ENCODE measurements around the gene BSG. TPM values are rescaled to one million over a fixed set of nuclear protein-coding genes. Genes with fewer than 3 reads are reported as not detected.

The BSG gene
- total RNA-seq, 1 donor from 2014 or later = 330 TPM

GRCh38 chr19:540867-541637 lies 31.3 kb upstream of the BSG start:
- Histone ChIP-seq H3K4me3 (no peak overlapping the region), H3K4me2 (no peak overlapping the region), H3K27ac (no peak overlapping the region), H3K9ac (no peak overlapping the region), H3F3A (ENCODE audit: low read depth) (no peaks in the 10 kb centered on the region), H2AFZ (replicated peaks) (no peak overlapping the region), H3K4me1 (no peaks in the 10 kb centered on the region), H4K20me1 (ENCODE audit: low read depth) (peaks cover 26% of the 10 kb centered on the region), H3K27me3 (no peaks in the 10 kb centered on the region), H3K9me3 (ENCODE audit: low read depth) (no peaks in the 10 kb centered on the region), H3K36me3 (no peaks in the 10 kb centered on the region), H3K79me2 (ENCODE audit: low read depth) (no peaks in the 10 kb centered on the region)
- no peak overlapping the region for H3K27ac Mint-ChIP-seq
- H3K36me3 Mint-ChIP-seq = peaks cover 10% of the 10 kb centered on the region
- no peaks in the 10 kb centered on the region for H3K9me3 Mint-ChIP-seq
- peaks cover 6% of the 10 kb centered on the region for H3K27me3 Mint-ChIP-seq (ENCODE audit: insufficient read depth, low read depth)
- H3K4me3 Mint-ChIP-seq = no peak overlapping the region
- no peak for TF ChIP-seq EZH2phosphoT487 (IDR thresholded peaks at IDR 0.05)
- TF ChIP-seq EZH2 (IDR thresholded peaks at IDR 0.05) = no peak
- no peak for TF ChIP-seq CTCF (IDR thresholded peaks at IDR 0.05)
- no peak for DNase-seq (ENCODE audit: low spot score)
- no peaks in the 10 kb centered on the region for H3K4me1 Mint-ChIP-seq

- no peaks in the 10 kb centered on the region for H3K27me3 ChIP-seq
- Mint-ChIP-seq H3K27me3 (ENCODE audit: insufficient read depth, low read depth) (peaks cover 6% of the 10 kb centered on the region), H3K27ac (no peak overlapping the region)
These were observed 30.7 kb upstream of the BSG start for GRCh38 chr19:541699-542098.

GRCh38 chr19:542173-542866 lies 30.1 kb upstream of the BSG start:
- no peak for DNase-seq (ENCODE audit: low spot score)
- peaks cover 14% of the 10 kb centered on the region for H4K20me1 ChIP-seq (ENCODE audit: low read depth)
- no peak overlapping the region for H3K27ac Mint-ChIP-seq
- H3K36me3 Mint-ChIP-seq = peaks cover 10% of the 10 kb centered on the region
- no peak overlapping the region for H3K4me2 ChIP-seq
- no peak overlapping the region for H2AFZ ChIP-seq (replicated peaks)
- H3K4me3 ChIP-seq = no peak overlapping the region
- no peaks in the 10 kb centered on the region for H3K27me3 ChIP-seq
- no peaks in the 10 kb centered on the region for H3F3A ChIP-seq (ENCODE audit: low read depth)
- no peak overlapping the region for H3K4me3 Mint-ChIP-seq
- H3K27me3 Mint-ChIP-seq (ENCODE audit: insufficient read depth, low read depth) = peaks cover 6% of the 10 kb centered on the region
- no peaks in the 10 kb centered on the region for H3K9me3 ChIP-seq (ENCODE audit: low read depth)
- H3K4me1 ChIP-seq = no peaks in the 10 kb centered on the region
- no peak overlapping the region for H3K9ac ChIP-seq
- no peaks in the 10 kb centered on the region for H3K79me2 ChIP-seq (ENCODE audit: low read depth)
- TF ChIP-seq CTCF (IDR thresholded peaks at IDR 0.05) (no peak), EZH2 (IDR thresholded peaks at IDR 0.05) (no peak), EZH2phosphoT487 (IDR thresholded peaks at IDR 0.05) (no peak)
- H3K27ac ChIP-seq = no peak overlapping the region
- H3K9me3 Mint-ChIP-seq = no peaks in the 10 kb centered on the region
- H3K36me3 ChIP-seq = no peaks in the 10 kb centered on the region
- no peaks in the 10 kb centered on the region for H3K4me1 Mint-ChIP-seq

More at GRCh38 chr19:541699-542098, 30.7 kb upstream of the BSG start:
- no peaks in the 10 kb centered on the region for H3K79me2 ChIP-seq (ENCODE audit: low read depth)
- H3F3A ChIP-seq (ENCODE audit: low read depth) = no peaks in the 10 kb centered on the region
- no peak overlapping the region for H3K4me3 Mint-ChIP-seq
- no peak for TF ChIP-seq CTCF (IDR thresholded peaks at IDR 0.05)
- TF ChIP-seq EZH2 (IDR thresholded peaks at IDR 0.05) = no peak
- TF ChIP-seq EZH2phosphoT487 (IDR thresholded peaks at IDR 0.05) = no peak
- no peak overlapping the region for H3K4me3 ChIP-seq
- H3K4me1 ChIP-seq = no peaks in the 10 kb centered on the region
- H3K4me1 Mint-ChIP-seq = no peaks in the 10 kb centered on the region
- no peaks in the 10 kb centered on the region for H3K9me3 Mint-ChIP-seq
- H2AFZ ChIP-seq (replicated peaks) = no peak overlapping the region
- DNase-seq (ENCODE audit: low spot score) = no peak
- H4K20me1 ChIP-seq (ENCODE audit: low read depth) = peaks cover 20% of the 10 kb centered on the region
- H3K4me2 ChIP-seq = no peak overlapping the region
- H3K9me3 ChIP-seq (ENCODE audit: low read depth) = no peaks in the 10 kb centered on the region
- no peak overlapping the region for H3K9ac ChIP-seq
- no peak overlapping the region for H3K27ac ChIP-seq
- no peaks in the 10 kb centered on the region for H3K36me3 ChIP-seq
- peaks cover 10% of the 10 kb centered on the region for H3K36me3 Mint-ChIP-seq
